GM18519 (cell line): Measurements from ENCODE around the gene ZNF593OS.

ENCODE experiments used
- ATAC-seq: cut with Tn5 transposase; IDR thresholded peaks from one replicate; pipeline ENCODE4 v1.9.1; 2021; ENCODE audit warnings: mild to moderate bottlenecking, moderate library complexity; ENCODE audit not compliant: unreplicated experiment, low FRiP score

The ZNF593OS gene

GRCh38 chr1:26184883-26185282 is 13.3 kb upstream of the ZNF593OS start:
- no peak for ATAC-seq

GRCh38 chr1:26184086-26184485 is 12.5 kb upstream of the ZNF593OS start:
- ATAC-seq = no peak

GRCh38 chr1:26182383-26182696 is 10.7 kb upstream of the ZNF593OS start:
- no peak for ATAC-seq

- no peak for ATAC-seq
Observed at GRCh38 chr1:26181586-26182382, 10.2 kb upstream of the ZNF593OS start.

- no peak for ATAC-seq
Observed at GRCh38 chr1:26180010-26180506, 8.4 kb upstream of the ZNF593OS start.

GRCh38 chr1:26177182-26177684 is 5.6 kb upstream of the ZNF593OS start, which contains the start of gene CNKSR1:
TSS of gene CNKSR1 (plus strand) at chr1:26177491. CDS start at chr1:26177548, 57 bp downstream.
- no peak for ATAC-seq

- ATAC-seq = no peak
Observed at GRCh38 chr1:26175346-26175745, 3.7 kb upstream of the ZNF593OS start.

- ATAC-seq = no peak
Observed at GRCh38 chr1:26170472-26170821, 1.2 kb downstream of the ZNF593OS start.

- ATAC-seq = peak; percentile 81
Observed at GRCh38 chr1:26169669-26170471, 1.8 kb downstream of the ZNF593OS start, which contains the start of gene ZNF593. TSS of gene ZNF593 (plus strand) at chr1:26169908. CDS start at chr1:26169984, 76 bp downstream.

GRCh38 chr1:26169198-26169554 is 2.5 kb downstream of the ZNF593OS start:
- ATAC-seq = no peak

- ATAC-seq = no peak
Observed at GRCh38 chr1:26168410-26169197, 3.0 kb downstream of the ZNF593OS start, which contains the start of gene C1orf232. TSS of gene C1orf232 (minus strand) at chr1:26168963. CDS start at chr1:26168499, 464 bp downstream.

- ATAC-seq = no peak
Observed at GRCh38 chr1:26166719-26167281, 4.8 kb downstream of the ZNF593OS start.

- no peak for ATAC-seq
Observed at GRCh38 chr1:26164861-26165842, 6.5 kb downstream of the ZNF593OS start.

GRCh38 chr1:26164036-26164860 is 7.4 kb downstream of the ZNF593OS start:
- no peak for ATAC-seq

- ATAC-seq = no peak
Observed at GRCh38 chr1:26163684-26164035, 8.0 kb downstream of the ZNF593OS start.

- ATAC-seq = no peak
Observed at GRCh38 chr1:26162220-26162709, 9.4 kb downstream of the ZNF593OS start.

- ATAC-seq = no peak
Observed at GRCh38 chr1:26161415-26162219, 10.0 kb downstream of the ZNF593OS start.
